K562 (cell line): ENCODE data around the gene ANXA1. TPM values are rescaled to one million over a fixed set of nuclear protein-coding genes. Genes with fewer than 3 reads are reported as not detected.

ENCODE experiments used
- BRF2 ChIP-seq: IDR thresholded peaks from 3 replicates; pipeline ENCODE4 v1.6.1; 2011; ENCODE audit warnings: borderline replicate concordance, mild to moderate bottlenecking; ENCODE audit not compliant: insufficient read length, insufficient read depth
- CCAR2 ChIP-seq: fragments of 200-400 bp; formaldehyde crosslinking; IDR thresholded peaks from 2 replicates; pipeline ENCODE4 v1.6.1; 2017; ENCODE audit warnings: mild to moderate bottlenecking, low read depth, low read length
- ESRRA ChIP-seq: fragments of 450-650 bp; IDR thresholded peaks from 2 replicates; pipeline ENCODE4 v1.6.1; 2014; ENCODE audit warnings: low read depth, mild to moderate bottlenecking, moderate library complexity, borderline replicate concordance
- FOS ChIP-seq: IDR thresholded peaks from 3 replicates; pipeline ENCODE4 v1.6.1; 2011; ENCODE audit not compliant: insufficient read length; ENCODE audit errors: extremely low read depth
- FOXK2 ChIP-seq, 2 experiments: fragments of 450-650 bp; IDR thresholded peaks in 1 of 2; conservative IDR thresholded peaks in 1 of 2; 2 replicates each; pipeline ENCODE4 v1.6.1; 2016; ENCODE audit warnings: low read depth in 2 of 2, mild to moderate bottlenecking in 1 of 2
- KLF10 ChIP-seq: fragments of 250-450 bp; sonication (Bioruptor Pico); IDR thresholded peaks from 2 replicates; pipeline ENCODE4 v1.6.1; 2021; ENCODE audit warnings: matching md5 sums
- KLF13 ChIP-seq: fragments of 450-650 bp; IDR thresholded peaks from 2 replicates; pipeline ENCODE4 v1.6.1; 2016; ENCODE audit warnings: missing genetic modification characterization, low read depth, mild to moderate bottlenecking, missing compliant biosample characterization, moderate library complexity, borderline replicate concordance
- NBN ChIP-seq: fragments of 450-650 bp; IDR thresholded peaks from 2 replicates; pipeline ENCODE4 v1.6.1; 2016; ENCODE audit warnings: low read depth, mild to moderate bottlenecking
- PATZ1 ChIP-seq: fragments of 250-450 bp; sonication (Bioruptor Pico); IDR thresholded peaks from 2 replicates; pipeline ENCODE4 v1.5.0; 2020; ENCODE audit warnings: mild to moderate bottlenecking, borderline replicate concordance
- PHF8 ChIP-seq: fragments of 200-600 bp; sonication (generic); IDR thresholded peaks from 2 replicates; pipeline ENCODE4 v1.6.1; 2012; ENCODE audit warnings: mixed run types, mild to moderate bottlenecking, inconsistent platforms, low read length, moderate library complexity, borderline replicate concordance
- RBM14 ChIP-seq: fragments of 200-400 bp; formaldehyde crosslinking; IDR thresholded peaks from 2 replicates; pipeline ENCODE4 v1.6.1; 2018; ENCODE audit warnings: low read depth, mild to moderate bottlenecking, low read length, moderate library complexity, borderline replicate concordance; ENCODE audit not compliant: insufficient read depth
- SOX6 ChIP-seq: fragments of 450-650 bp; IDR thresholded peaks from 2 replicates; pipeline ENCODE4 v1.6.1; 2014; ENCODE audit warnings: mild to moderate bottlenecking
- ZNF518B ChIP-seq: fragments of 250-450 bp; sonication (Bioruptor Pico); IDR thresholded peaks from 2 replicates; pipeline ENCODE4 v1.5.0; 2021; ENCODE audit warnings: mild to moderate bottlenecking, moderate library complexity
- ZNF695 ChIP-seq: fragments of 450-650 bp; formaldehyde crosslinking; IDR thresholded peaks from 2 replicates; pipeline ENCODE4 v1.4.0; 2020; ENCODE audit warnings: mild to moderate bottlenecking, moderate library complexity
- ZZZ3 ChIP-seq: fragments of 450-650 bp; IDR thresholded peaks from 2 replicates; pipeline ENCODE4 v1.6.1; 2016; ENCODE audit warnings: antibody characterized with exemption, mild to moderate bottlenecking, moderate library complexity
- polyA plus RNA-seq, 8 experiments: library from polyadenylated mRNA; depleted of rRNA in 4 of 8; stranded (reverse) in 5 of 8; unstranded in 3 of 8; fragments of >200 nt; fragmentation: Nextera tagmentation in 2 of 8; fragmentation: Illumina TruSeq in 1 of 8; extraction: Ambion mirVana in 2 of 8; extraction: Trizol in 1 of 8; gene quantifications; 2 replicates each; pipeline versions ENCODE4 v1.2.1 to v1.2.3, GENCODE V29; 2011 to 2014; ENCODE audit warnings: inconsistent platforms in 1 of 8, missing spikeins in 1 of 8
- total RNA-seq, 7 experiments: library from RNA; depleted of rRNA in 6 of 7; stranded (reverse); fragments of >200 nt in 6 of 7; fragmentation: Illumina TruSeq in 2 of 7; extraction: Trizol in 2 of 7; gene quantifications; 2 replicates each; pipeline versions ENCODE4 v1.2.1 to v1.2.3, GENCODE V29; 2011 to 2021; ENCODE audit warnings: low replicate concordance in 1 of 7
- TF ChIP-seq, protein P1 (sequence below): fragments of 450-650 bp; IDR thresholded peaks from 2 replicates; pipeline ENCODE4 v1.6.1; 2017; ENCODE audit warnings: antibody characterized with exemption
- TF ChIP-seq, protein P2 (sequence below): fragments of 250-450 bp; sonication (Bioruptor Pico); IDR thresholded peaks from 2 replicates; pipeline ENCODE4 v1.8.0; 2022; ENCODE audit warnings: moderate library complexity, mild to moderate bottlenecking, inconsistent platforms

ANXA1 gene
- total and polyA plus RNA-seq, 9 of the 15 experiments (the other 6 are each of a cell fraction or from before 2014, with no cell fraction given) = 406 to 1,298 (median 620) TPM

DNA sequence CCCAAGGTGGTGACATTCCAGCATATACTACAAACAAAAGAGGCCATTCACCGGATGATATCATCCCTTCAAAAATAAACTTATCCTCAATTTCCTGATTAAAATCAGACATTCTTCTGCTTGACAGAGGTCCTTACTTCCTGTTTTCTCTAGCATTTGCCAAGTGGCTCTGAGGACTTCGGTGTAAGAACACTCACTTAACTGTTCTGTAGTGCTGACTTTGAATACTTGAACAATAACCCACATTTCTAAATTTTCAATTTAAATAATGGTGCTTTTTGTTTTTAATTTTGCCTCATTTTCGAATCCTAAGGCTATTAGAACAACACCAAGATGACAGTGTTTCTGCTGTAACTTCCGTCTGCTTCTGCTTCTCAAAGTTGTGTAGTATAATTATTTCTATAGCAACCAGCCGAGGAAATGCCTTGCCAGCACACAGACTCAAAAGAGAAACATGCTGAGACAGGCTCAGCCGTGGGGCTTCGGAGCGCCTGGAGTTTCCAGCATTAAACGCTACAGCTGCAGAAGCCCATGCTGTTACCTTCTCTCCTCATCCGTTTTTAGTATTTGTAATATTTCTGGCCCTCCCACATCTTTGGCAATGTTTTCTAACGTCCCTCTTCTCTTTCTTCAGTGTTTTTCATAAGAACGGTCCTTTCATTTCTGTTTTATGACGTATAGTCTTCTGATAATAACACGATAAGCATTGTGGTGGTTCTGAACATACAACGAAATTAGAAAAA lies 19.5 kb upstream of the ANXA1 start (continued):
- TF ChIP-seq, protein P1, sequence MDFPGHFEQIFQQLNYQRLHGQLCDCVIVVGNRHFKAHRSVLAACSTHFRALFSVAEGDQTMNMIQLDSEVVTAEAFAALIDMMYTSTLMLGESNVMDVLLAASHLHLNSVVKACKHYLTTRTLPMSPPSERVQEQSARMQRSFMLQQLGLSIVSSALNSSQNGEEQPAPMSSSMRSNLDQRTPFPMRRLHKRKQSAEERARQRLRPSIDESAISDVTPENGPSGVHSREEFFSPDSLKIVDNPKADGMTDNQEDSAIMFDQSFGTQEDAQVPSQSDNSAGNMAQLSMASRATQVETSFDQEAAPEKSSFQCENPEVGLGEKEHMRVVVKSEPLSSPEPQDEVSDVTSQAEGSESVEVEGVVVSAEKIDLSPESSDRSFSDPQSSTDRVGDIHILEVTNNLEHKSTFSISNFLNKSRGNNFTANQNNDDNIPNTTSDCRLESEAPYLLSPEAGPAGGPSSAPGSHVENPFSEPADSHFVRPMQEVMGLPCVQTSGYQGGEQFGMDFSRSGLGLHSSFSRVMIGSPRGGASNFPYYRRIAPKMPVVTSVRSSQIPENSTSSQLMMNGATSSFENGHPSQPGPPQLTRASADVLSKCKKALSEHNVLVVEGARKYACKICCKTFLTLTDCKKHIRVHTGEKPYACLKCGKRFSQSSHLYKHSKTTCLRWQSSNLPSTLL = no peak
- TF ChIP-seq RBM14 (no peak), CCAR2 (no peak), PHF8 (peak; percentile 33; the same call in 1 of the 2 replicates), NBN (no peak), KLF10 (no peak), ZZZ3 (no peak), ZNF518B (CRISPR knock-in tag) (no peak), FOS (no peak), ESRRA (no peak), KLF13 (tag) (no peak), SOX6 (peak; percentile 67), PATZ1 (CRISPR knock-in tag) (no peak), FOXK2 (conservative IDR thresholded peaks at IDR 0.05 in 1 of 2, IDR thresholded peaks at IDR 0.05 in 1 of 2; ENCODE audit: low read depth in 2 of 2) (peak; percentile 78 to 86; a peak in 3 of 4 replicates), BRF2 (no peak), ZNF695 (no peak)
- TF ChIP-seq, protein P2, sequence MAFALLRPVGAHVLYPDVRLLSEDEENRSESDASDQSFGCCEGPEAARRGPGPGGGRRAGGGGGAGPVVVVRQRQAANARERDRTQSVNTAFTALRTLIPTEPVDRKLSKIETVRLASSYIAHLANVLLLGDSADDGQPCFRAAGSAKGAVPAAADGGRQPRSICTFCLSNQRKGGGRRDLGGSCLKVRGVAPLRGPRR = no peak
